Motor neuron (in vitro differentiated cells): ENCODE measurements around the gene BRD7. TPM values are rescaled to one million over a fixed set of nuclear protein-coding genes. Genes with fewer than 3 reads are reported as not detected.
"Not testable (repeated sequence)": the region's sequence is repeated elsewhere in the genome, so short reads cannot be mapped to it uniquely, and the experiment has no call there.

Experiments
- ATAC-seq, 8 experiments: fragments of 200-7000 bp; cut with Tn5 transposase; replicated peaks in 6 of 8; 2 replicates each; pipeline ENCODE4 v1.8.0; 2021; ENCODE audit warnings: mild to moderate bottlenecking in 8 of 8, moderate library complexity in 8 of 8
- H3K27ac ChIP-seq, 2 donors: fragments of 250-450 bp; sonication (Bioruptor Pico); 2 replicates each; pipeline ENCODE4 v1.9.0; 2021; ENCODE audit warnings: antibody characterized with exemption in 2 of 2, mild to moderate bottlenecking in 2 of 2, moderate library complexity in 1 of 2
- H3K4me1 ChIP-seq, 2 donors: fragments of 250-450 bp; sonication (Bioruptor Pico); replicated peaks in 1 of 2; 2 replicates each; pipeline ENCODE4 v1.6.1; 2021; ENCODE audit warnings: antibody characterized with exemption in 2 of 2, mild to moderate bottlenecking in 2 of 2, moderate library complexity in 1 of 2
- H3K4me3 ChIP-seq, 5 donors: fragments of 250-450 bp; sonication (Bioruptor Pico); 2 replicates each; pipeline ENCODE4 v1.9.0; 2021; ENCODE audit warnings: antibody characterized with exemption in 5 of 5, mild to moderate bottlenecking in 5 of 5, moderate library complexity in 4 of 5
- WGBS, 10 experiments: fragments of 450-650 bp; shearing (Covaris generic); methylation state at CpG; one replicate each; pipeline ENCODE4 v1.0.0; 2022; 5-methylcytosine and 5-hydroxymethylcytosine counted together
- in situ Hi-C, 9 experiments: fragments of 400-800 bp; cut with MboI; loops; one replicate each; pipeline ENCODE4 v1.15.0; 2021; ENCODE audit warnings: low sequenced_read_pairs in 9 of 9, low pct_unique_long_range_greater_than_20kb in 2 of 9; ENCODE audit not compliant: unreplicated experiment in 9 of 9
- total RNA-seq, 8 experiments: library from RNA; unstranded; fragments of 300-600 nt; gene quantifications; 2 replicates each; pipeline versions ENCODE4 v1.2.3 to v1.2.4, GENCODE V29; 2022

The BRD7 gene
- total RNA-seq, 8 experiments from 2014 or later = 32.5 to 85.4 (median 55.8) TPM

DNA sequence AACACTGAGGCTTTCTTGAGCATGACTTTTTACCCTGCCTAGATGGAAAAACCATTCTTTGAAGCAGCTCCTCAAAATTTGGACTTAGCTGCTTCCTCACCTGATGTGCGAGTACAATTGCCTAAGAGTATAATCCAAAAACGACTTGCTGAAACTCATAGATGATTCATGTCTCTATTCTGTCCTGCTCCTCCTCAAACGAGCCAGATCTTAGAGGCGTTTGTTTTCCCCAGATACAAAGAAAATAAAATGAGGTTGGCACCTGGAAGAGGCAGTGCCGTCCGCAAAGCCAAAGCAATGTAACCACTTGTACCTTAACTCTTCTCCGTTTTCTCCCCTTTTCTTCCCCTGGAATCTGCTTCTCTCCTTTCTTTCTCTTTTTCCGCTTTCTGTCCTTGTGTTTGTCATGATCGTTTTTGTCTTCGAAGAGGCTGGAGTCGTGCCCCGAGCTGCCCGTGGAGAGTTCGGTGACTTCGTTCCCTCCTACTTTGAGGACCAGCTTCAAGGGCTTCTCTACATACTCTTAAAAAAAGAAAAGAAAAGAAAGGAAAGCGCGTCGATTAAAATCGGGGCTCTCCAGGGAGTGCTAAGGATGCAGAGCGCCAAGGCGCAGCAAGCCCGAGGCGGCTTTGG lies 895 bp downstream of the BRD7 start:
- WGBS, 10 experiments = 0 to 14% (median 3%) methylated on average over 2 to 15 of the region's 23 CpGs
- no peak overlapping the region for H3K27ac ChIP-seq
- peak overlapping the region; percentile 67 to 100 (median 93) for H3K4me3 ChIP-seq
- H3K4me1 ChIP-seq = peaks cover 8 to 13% of the 10 kb centered on the region in 2 donors
- in situ Hi-C loops = loop anchor here in 2 of 9 experiments (25.0 kb wide), 2 partner anchors 294 to 444 kb away; no protein-coding TSS in a partner anchor
- ATAC-seq = peak in 3 of 8 experiments; percentile 32 to 48 (median 37)

DNA sequence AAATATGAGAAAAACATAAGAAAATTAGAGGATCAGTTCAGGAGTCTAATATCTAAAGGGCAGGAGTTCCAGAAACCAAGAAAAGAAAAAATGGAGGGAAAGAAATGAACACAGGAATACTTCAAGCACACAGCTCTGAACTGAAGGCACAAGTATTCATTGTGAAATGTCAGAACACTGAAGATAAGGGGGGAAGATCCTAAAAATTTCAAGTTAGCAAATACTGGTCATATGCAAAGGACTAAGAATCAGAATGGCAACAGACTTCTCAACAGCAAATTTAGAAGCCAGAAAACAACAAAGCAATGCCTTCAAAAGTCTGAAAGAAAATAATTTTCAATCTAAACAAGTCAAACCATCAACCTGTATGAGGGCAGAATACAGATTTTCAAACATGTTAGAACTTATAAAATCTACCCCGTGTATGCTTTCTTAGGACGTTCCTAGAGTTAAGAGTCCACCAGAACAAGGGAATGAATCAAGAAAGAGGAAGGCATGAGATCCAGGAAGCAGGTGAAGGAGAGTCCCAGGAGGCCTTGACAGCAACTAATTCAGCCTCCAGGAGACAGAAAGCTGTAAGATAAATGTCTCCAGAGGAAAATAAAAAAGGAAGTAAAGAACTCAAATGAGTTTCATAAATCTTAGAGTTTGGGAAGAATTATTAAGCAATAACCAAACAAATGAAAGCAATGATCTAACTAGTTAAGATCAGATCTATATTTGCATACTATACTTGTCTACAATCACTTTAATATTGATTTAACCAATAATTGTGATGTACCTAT lies 2.8 kb downstream of the BRD7 start:
- in situ Hi-C loops = loop anchor here in 2 of 9 experiments (25.0 kb wide), 2 partner anchors 296 to 446 kb away; no protein-coding TSS in a partner anchor
- H3K27ac ChIP-seq = no peak overlapping the region
- H3K4me1 ChIP-seq = peaks cover 8 to 13% of the 10 kb centered on the region in 2 donors
- no peak overlapping the region for H3K4me3 ChIP-seq
- WGBS, 10 experiments = 27 to 89% (median 58%) methylated on average over 1 to 2 of the region's 2 CpGs
- ATAC-seq = no peak

DNA sequence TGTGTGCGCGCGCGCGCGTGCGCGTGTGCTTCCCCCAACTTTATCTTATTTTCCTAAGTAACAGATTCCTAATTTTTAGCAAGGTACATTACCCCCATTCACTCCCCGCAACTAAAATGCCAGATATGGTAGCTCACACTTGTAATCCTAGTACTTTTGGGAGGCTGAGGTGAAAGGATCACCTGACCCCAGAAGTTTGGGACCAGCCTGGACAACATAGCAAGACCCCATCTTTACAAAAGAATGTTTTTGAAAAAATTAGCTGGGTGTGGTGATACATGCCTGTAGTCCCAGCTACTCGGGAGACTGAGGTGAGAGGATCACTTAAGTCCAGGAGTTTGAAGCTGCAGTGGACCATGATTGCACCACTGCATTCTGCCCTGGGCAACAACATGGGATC lies 5.1 kb downstream of the BRD7 start:
- peaks cover 8 to 13% of the 10 kb centered on the region in 2 donors for H3K4me1 ChIP-seq
- H3K4me3 ChIP-seq = no peak overlapping the region
- H3K27ac ChIP-seq = no peak overlapping the region
- no peak for ATAC-seq
- in situ Hi-C loops = loop anchor here in 2 of 9 experiments (25.0 kb wide), 2 partner anchors 299 to 449 kb away; no protein-coding TSS in a partner anchor
- WGBS, 10 experiments = 69 to 100% (median 92%) methylated on average over 1 to 10 of the region's 10 CpGs; no CpG with 5 or more reads in 4 of the 10 experiments

DNA sequence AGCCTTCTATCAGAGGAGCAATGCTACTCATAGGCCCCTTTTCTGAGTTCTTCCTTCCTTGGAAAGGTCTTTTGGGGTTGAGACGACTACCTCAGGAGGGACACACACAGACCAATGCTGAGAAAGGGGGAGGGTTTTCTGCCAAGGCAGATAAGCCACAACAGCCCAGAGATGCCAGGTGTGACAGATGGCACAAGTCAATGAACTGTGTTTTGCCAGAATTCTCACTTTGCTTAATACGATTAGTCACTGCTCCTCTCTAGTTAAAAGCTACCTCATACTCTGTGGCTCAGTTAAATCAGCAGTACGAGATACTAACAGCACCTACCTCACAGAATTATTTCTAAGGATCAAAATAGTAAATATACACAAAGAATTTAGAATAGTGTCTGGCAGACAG lies 8.0 kb downstream of the BRD7 start:
- Histone ChIP-seq H3K27ac (no peak overlapping the region), H3K4me1 (no peaks in the 10 kb centered on the region), H3K4me3 (no peak overlapping the region)
- ATAC-seq = no peak
- WGBS, 10 experiments = 51 to 100% (median 91%) methylated on average over 1 to 3 of the region's 3 CpGs; no CpG with 5 or more reads in 2 of the 10 experiments
- in situ Hi-C loops = loop anchor here in 2 of 9 experiments (25.0 kb wide), 2 partner anchors 302 to 452 kb away; no protein-coding TSS in a partner anchor

DNA sequence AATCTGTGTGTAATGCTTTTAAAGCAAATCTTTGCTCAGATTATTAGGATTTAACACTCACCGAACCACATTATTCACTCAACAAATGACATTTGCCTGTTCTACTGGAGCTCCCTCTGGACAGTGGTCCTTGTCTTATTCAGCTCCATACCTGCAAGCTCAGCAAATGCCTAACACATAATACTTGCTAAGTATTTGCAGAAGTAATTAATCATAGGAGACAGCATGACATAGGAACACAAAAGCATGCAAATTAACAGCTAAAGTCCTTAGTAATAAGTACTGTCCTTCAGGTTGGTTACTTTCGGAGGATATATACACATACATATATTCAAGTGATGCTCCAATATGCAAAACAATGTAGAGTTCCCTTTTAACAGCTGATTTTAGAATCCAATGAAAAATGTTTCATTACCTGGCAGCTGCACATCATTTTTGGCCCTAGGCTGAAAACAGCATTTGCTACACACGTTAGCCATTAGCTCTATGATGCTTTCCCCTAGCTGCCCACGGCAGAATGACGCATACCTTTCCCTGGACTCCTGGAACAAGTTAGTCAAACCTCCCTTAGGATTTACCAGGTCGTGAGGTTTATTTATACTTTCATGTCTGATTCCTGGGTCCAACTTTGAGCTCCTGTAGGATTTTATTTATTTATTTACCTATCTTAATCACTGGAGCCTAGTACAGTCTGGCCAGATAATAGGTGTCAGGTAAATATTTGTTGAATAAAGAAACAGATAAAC lies 8.6 kb downstream of the BRD7 start:
- Histone ChIP-seq H3K27ac (no peak overlapping the region), H3K4me1 (no peaks in the 10 kb centered on the region), H3K4me3 (no peak overlapping the region)
- in situ Hi-C loops = loop anchor here in 2 of 9 experiments (25.0 kb wide), 2 partner anchors 302 to 452 kb away; no protein-coding TSS in a partner anchor
- 24 to 100% (median 78%) methylated on average over 1 to 5 of the region's 6 CpGs; no CpG with 5 or more reads in 1 of the 10 experiments for WGBS, 10 experiments
- ATAC-seq = peak in 1 of 8 experiments; percentile 21

DNA sequence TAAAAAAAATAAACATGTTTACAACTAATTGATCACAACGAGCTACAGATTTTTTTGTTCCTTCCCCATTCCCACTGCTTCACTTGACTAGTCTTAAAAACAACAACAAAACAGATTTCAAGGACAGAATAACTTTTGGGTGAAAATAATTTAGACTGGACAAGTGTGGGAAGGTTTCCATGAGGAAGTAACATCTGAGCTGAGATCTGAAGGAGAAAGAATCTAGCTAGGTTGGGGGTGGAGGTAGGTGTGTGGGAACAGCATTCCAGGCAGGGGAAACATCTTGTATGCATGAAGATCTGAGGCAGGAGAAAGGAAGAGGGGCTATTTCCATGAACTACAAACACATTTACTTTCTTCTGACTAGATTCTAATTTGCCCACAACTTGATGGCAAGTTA lies 9.2 kb downstream of the BRD7 start:
- no peaks in the 10 kb centered on the region for H3K4me1 ChIP-seq
- WGBS, 10 experiments = 0 to 100% (median 82%) methylated on average over 1 of the region's 1 CpG; no CpG with 5 or more reads in 3 of the 10 experiments
- in situ Hi-C loops = loop anchor here in 2 of 9 experiments (25.0 kb wide), 2 partner anchors 303 to 453 kb away; no protein-coding TSS in a partner anchor
- H3K27ac ChIP-seq = no peak overlapping the region
- H3K4me3 ChIP-seq = no peak overlapping the region
- ATAC-seq = no peak

DNA sequence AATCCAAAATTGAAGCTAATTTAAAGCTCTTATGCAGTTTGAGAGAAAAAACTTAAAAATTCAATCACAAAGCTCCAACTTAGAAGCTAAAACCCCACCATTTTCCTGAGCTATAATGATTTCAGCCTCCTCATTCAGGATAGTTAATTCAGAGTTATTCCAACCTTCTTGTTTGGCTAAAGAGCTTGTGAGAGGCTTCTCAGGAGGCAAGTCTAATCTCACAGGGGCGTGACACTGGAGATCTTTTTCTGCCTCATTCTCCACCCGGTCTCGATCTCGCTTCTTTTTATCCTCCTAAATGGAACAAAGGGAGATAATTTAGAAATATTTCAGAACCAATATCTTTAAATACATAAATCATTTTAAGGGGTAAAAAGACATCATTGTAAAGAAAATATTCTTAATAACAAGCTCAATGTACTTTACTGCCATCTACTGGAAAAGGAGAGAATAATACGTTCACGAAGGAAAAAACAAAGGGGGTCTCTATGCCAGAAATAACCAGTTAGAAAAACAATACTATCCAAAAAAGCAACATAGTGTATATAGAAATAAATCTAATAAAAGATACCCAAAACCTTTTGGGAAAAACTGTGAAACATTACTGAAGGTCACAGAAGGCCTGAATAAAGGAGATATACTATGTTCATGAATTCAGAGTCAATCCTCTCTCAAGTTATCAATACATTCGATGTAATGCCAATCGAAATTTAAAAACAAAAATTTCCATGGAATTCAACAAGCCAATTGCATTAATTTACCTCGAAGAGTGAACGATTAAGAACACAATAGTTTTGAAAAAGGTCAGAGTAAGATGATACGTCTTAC lies 13.9 kb downstream of the BRD7 start:
- in situ Hi-C loops = loop anchor here in 2 of 9 experiments (25.0 kb wide), 2 partner anchors 307 to 457 kb away; no protein-coding TSS in a partner anchor
- no peaks in the 10 kb centered on the region for H3K4me1 ChIP-seq
- H3K27ac ChIP-seq = no peak overlapping the region
- H3K4me3 ChIP-seq = no peak overlapping the region
- 38 to 85% (median 71%) methylated on average over 6 to 11 of the region's 11 CpGs for WGBS, 10 experiments
- ATAC-seq = no peak

DNA sequence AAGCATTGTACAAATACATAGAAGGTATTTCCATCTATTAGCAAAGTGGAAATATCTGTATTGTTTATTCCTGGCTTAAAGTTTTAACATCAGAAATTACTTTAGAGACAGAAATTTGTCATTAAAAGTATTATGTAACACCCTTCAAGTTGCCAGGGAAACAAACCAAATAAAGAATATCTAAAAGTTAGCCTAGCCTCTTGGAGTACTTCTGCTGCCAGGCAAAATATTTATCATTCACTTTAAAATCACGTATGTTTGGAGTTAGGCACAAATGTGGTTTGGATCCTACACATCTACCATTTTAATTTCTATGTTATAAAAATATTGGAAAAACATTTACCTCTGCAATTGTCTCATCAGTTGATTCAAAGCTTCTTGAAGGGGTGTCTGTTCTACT lies 14.7 kb downstream of the BRD7 start:
- 33 to 100% (median 93%) methylated on average over 1 of the region's 1 CpG; no CpG with 5 or more reads in 2 of the 10 experiments for WGBS, 10 experiments
- in situ Hi-C loops = loop anchor here in 2 of 9 experiments (25.0 kb wide), 2 partner anchors 308 to 458 kb away; no protein-coding TSS in a partner anchor
- Histone ChIP-seq H3K4me3 (no peak overlapping the region), H3K4me1 (no peaks in the 10 kb centered on the region), H3K27ac (no peak overlapping the region)
- ATAC-seq = no peak

DNA sequence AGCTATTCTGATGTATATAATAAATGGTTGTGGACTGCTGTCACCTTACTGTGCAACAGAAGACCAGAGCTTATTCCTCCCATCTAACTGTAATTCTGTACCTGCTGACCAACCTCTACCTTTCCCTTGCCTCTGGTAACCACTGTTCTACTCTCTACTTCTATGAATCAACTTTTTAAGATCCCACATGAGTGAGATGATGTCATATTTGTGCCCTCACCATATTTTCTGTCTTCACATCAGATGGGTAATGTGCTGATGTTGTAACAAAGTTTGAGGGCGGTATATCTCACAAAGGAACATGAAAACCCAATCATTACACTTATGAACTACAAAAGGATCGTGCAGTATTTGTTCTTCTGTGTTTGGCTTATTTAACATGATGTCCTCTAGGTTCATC lies 16.8 kb downstream of the BRD7 start:
- H3K4me3 ChIP-seq = no peak overlapping the region
- H3K27ac ChIP-seq = no peak overlapping the region
- ATAC-seq = no peak
- in situ Hi-C loops = loop anchor here in 2 of 9 experiments (25.0 kb wide), 2 partner anchors 310 to 460 kb away; no protein-coding TSS in a partner anchor
- WGBS, 10 experiments = 71 to 100% (median 100%) methylated on average over 1 to 2 of the region's 2 CpGs; no CpG with 5 or more reads in 3 of the 10 experiments
- no peaks in the 10 kb centered on the region for H3K4me1 ChIP-seq

DNA sequence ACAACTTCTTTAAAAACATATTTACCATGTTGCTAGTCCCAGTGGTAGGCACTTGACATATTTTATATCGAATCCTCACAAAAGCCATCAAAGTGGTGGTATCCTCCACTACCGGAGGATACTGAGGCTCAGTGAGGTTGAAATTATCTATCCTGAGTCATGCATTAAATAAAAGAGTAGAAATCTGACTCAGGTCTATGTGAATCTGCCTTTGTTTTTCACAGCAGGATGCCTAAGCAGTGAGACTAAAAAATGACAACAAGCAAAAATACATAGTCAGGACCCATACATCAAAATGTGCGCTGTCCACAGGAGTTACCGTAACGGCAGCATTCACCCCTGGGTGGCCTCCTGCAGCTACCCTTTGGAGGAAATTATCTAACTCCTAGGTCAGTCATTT lies 17.7 kb downstream of the BRD7 start:
- in situ Hi-C loops = loop anchor here in 2 of 9 experiments (25.0 kb wide), 2 partner anchors 311 to 461 kb away; no protein-coding TSS in a partner anchor
- Histone ChIP-seq H3K4me1 (no peaks in the 10 kb centered on the region), H3K4me3 (no peak overlapping the region), H3K27ac (no peak overlapping the region)
- peak in 1 of 8 experiments; percentile 32 for ATAC-seq
- 48 to 100% (median 86%) methylated on average over 1 to 5 of the region's 5 CpGs; no CpG with 5 or more reads in 2 of the 10 experiments for WGBS, 10 experiments

DNA sequence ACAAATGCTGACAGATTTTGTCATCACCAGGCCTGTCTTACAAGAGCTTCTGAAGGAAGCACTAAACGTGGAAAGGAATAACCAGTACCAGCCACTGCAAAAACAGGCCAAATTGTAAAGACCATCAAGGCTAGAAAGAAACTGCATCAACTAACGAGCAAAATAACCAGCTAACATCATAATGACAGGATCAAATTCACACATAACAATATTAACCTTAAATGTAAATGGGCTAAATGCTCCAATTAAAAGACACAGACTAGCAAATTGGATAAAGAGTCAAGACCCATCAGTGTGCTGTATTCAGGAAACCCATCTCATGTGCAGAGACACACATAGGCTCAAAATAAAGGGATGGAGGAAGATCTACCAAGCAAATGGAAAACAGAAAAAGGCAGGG lies 23.6 kb downstream of the BRD7 start:
- in situ Hi-C loops, H3K4me1 ChIP-seq, H3K27ac ChIP-seq, H3K4me3 ChIP-seq, ATAC-seq: not testable (repeated sequence)
- WGBS, 10 experiments = no CpG with 5 or more reads among the region's 2 CpGs

DNA sequence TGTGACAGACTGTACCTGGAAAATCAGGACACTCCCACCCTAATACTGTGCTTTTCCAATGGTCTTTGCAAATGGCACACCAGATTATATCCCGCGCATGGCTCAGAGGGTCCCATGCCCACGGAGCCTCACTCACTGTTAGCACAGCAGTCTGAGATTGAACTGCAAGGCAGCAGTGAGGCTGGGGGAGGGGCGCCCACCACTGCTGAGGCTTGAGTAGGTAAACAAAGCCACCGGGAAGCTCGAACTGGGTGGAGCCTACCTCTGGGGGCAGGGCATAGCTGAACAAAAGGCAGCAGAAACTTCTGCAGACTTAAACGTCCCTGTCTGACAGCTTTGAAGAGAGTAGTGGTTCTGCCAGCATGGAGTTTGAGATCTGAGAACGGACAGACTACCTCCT lies 25.2 kb downstream of the BRD7 start:
- in situ Hi-C loops, H3K4me3 ChIP-seq, H3K4me1 ChIP-seq, H3K27ac ChIP-seq: not testable (repeated sequence)
- peak in 1 of 8 experiments; percentile 33 for ATAC-seq
- 20 to 100% (median 61%) methylated on average over 1 to 7 of the region's 8 CpGs; no CpG with 5 or more reads in 3 of the 10 experiments for WGBS, 10 experiments
